Stimulated activated CD8-positive, alpha-beta memory T cell treated with anti-CD3 and anti-CD28 coated beads, Interleukin-7, amount 100 ng/mL, for 1 hour (primary cell): ENCODE results near the gene LIPG.
"Not testable (repeated sequence)": the region's sequence is repeated elsewhere in the genome, so short reads cannot be mapped to it uniquely, and the experiment has no call there.

Experiments used
- DNase-seq, 2 donors: peaks; one replicate each; pipeline ENCODE4 v3.0.0-alpha.2; 2020; ENCODE audit warnings: low read depth in 2 of 2

The LIPG gene

DNA sequence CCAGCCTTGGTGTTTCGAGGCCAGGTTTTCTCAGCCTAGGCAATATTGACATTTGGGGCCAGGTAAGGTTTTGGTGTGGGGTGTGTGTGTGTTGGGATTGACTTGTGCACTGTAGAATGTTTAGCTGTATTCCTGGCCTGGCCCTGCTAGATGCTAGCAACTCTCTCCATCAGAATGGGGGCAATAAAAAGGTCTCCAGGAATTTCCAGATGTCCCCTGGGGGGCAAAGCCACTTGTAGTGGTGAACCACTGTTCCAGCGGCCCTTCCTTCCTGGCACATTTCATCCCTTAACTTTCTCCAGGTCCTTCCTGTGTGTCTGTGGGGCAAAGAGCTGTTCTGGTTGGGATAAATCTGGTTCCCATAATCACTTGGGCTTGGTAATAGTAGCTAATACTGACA, 12.0 kb downstream of the LIPG start:
- no peak for DNase-seq

DNA sequence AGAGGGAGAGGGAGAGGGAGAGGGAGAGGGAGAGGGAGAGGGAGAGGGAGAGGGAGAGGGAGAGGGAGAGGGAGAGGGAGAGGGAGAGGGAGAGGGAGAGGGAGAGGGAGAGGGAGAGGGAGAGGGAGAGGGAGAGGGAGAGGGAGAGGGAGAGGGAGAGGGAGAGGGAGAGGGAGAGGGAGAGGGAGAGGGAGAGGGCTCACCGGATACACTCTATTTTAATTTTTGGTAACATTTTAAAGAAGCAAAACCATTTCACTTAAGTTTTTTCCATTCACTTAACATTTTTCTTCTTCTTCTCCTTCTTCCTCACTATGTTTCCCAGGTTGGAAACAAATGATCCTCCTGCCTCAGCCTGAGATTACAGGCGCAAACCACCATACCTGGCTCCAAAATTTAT, 17.2 kb downstream of the LIPG start:
- DNase-seq: not testable (repeated sequence)

DNA sequence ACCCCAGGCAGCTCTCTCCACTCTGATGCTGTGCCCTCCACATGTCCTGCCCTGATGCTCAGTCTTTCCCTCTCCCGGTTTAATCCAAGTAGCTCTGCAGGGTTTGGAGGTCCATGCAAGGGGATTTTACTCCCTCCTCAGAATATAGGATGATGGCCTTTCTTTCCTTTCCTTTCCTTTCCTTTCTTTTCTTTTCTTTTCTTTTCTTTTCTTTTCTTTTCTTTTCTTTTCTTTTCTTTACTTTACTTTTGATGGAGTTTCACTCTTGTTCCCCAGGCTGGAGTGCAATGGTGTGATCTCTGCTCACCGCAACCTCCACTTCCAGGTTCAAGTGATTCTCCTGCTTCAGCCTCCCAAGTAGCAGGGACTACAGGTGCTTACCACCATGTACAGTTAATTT, 17.7 kb downstream of the LIPG start:
- DNase-seq: not testable (repeated sequence)

DNA sequence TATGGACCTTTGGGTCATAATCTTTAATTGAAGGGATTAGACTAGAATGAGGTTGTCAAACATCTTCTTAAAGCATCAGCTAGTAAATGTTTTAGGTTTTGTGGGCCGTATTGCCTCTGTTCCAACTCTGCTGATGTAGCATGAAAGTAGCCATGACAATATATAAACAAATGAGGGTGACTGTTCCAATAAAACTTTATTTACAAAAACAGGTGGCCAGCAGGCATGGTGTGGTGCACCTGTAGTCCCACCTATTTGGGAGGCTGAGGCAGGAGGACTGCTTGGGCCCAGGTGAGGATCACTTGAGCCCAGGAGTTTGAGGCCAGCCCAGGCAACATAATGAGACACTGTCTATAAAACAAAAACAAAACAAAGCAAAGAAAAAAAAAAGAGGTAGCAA, 18.4 kb downstream of the LIPG start:
- no peak for DNase-seq

DNA sequence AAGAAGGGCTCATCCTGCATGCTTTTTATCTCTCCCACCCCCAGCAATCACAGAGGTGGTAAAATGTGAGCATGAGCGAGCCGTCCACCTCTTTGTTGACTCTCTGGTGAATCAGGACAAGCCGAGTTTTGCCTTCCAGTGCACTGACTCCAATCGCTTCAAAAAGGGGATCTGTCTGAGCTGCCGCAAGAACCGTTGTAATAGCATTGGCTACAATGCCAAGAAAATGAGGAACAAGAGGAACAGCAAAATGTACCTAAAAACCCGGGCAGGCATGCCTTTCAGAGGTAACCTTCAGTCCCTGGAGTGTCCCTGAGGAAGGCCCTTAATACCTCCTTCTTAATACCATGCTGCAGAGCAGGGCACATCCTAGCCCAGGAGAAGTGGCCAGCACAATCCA, 19.5 kb downstream of the LIPG start:
- DNase-seq: no peak

GRCh38 chr18:49582579-49582978, 20.7 kb downstream of the LIPG start:
- no peak for DNase-seq

DNA sequence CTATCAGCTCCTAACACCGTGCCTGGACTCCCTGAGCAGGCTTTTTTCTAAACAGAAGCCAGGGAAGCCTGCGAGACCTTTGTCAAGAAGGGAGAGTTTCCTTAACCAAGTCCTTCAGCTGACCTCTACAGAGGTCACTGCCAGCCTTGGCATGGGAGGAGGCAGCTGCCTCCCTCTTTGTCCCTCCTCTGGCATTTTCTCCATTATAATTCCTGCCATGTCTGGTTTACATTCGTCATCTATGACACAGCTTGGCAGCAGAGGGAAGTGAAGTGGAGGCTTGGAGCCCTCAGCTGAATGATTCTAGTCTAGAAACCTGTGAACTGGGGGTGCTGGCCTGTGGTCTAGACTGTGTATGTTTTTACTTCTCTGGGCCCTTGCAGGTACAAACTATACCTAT, 22.5 kb downstream of the LIPG start:
- DNase-seq: no peak

- DNase-seq: not testable (repeated sequence)
Observed at GRCh38 chr18:49584951-49585350, 23.1 kb downstream of the LIPG start.

GRCh38 chr18:49585781-49586663, 24.2 kb downstream of the LIPG start:
- no peak for DNase-seq

DNA sequence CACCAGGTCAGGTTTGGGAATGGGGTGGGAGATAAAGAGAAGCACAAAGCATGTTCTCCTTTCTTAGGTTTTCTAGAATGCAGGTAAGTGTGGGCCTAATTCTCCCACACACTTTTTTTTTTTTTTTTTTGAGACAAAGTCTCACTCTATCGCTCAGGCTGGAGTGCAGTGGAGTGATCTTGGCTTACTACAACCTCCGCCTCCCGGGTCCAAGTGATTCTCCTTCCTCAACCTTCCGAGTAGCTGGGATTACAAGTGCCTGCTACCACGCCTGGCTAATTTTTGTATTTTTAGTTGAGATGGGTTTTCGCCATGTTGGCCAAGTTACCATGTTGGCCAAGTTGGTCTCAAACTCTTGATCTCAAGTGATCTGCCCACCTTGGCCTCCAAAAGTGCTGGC, 26.3 kb downstream of the LIPG start:
- DNase-seq: no peak

DNA sequence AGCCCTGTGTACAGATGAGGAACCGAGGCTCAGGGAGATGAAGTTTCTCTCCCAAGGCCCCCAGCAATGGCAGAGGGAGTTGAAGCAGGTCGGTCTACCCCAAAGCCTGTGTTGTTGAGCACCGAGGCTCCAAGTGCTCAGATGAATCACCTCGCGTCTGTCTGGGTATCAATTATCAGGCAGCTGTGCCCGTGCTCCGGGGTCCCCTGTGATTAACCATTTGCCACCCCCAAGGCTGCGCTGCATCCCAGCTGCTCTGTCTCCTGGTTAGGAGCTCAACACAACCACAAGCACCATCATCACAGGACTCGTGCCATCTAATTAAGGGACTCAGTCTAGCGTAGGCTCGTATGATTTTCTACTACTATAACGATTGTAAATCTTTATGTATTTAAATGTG, 27.1 kb downstream of the LIPG start:
- no peak for DNase-seq

DNA sequence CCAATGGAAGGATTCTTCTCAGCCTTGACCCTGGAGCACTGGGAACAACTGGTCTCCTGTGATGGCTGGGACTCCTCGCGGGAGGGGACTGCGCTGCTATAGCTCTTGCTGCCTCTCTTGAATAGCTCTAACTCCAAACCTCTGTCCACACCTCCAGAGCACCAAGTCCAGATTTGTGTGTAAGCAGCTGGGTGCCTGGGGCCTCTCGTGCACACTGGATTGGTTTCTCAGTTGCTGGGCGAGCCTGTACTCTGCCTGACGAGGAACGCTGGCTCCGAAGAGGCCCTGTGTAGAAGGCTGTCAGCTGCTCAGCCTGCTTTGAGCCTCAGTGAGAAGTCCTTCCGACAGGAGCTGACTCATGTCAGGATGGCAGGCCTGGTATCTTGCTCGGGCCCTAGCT, 28.8 kb downstream of the LIPG start:
- DNase-seq: no peak

- no peak for DNase-seq
Observed at GRCh38 chr18:49591271-49591670, 29.4 kb downstream of the LIPG start.

- no peak for DNase-seq
Observed at GRCh38 chr18:49591775-49592174, 29.9 kb downstream of the LIPG start.

- no peak for DNase-seq
Observed at GRCh38 chr18:49596687-49597086, 34.8 kb downstream of the LIPG start.

GRCh38 chr18:49597157-49597931, 35.5 kb downstream of the LIPG start:
- DNase-seq: no peak

DNA sequence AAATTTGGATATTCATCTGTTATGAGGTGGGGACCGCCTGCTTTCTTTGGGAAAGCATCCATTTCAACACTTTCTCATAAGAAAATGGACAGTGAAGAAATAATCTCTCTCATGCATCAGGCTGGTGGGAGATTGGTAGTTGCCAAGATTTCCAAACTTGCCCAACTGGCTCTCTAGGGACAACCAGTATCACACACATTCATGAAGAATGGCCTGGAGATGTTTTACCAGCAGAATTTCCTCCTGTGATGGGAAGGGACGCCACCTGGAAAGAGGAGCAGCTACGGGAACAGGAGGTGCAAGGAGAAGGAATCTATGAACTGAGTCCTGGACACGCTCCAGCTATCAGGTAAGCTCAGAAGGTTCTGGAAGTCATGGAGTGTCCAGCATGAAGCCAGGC, 39.4 kb downstream of the LIPG start:
- no peak for DNase-seq

- no peak for DNase-seq
Observed at GRCh38 chr18:49608366-49609255, 46.8 kb downstream of the LIPG start.

- no peak for DNase-seq
Observed at GRCh38 chr18:49609256-49610021, 47.6 kb downstream of the LIPG start.

DNA sequence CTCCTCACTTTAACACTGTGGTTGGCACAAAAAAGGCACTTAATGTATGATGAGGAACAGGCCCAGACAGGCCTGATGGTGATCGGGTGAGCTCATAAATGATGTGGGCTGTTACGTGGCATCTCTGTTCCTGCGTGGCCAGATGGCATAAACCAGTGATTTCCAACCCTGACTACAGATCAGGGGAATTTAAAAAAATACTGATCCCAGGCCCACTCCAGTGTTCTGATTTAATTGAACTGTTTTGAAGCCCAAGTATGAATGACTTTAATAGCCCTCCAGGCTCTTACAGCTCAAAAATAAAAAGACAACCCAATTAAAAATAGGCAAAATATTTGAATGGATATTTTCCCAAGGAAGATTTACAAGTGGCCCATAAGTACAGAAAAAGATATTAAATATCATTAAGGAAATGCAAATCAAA, 48.2 kb downstream of the LIPG start:
- no peak for DNase-seq

GRCh38 chr18:49611316-49611715, 49.5 kb downstream of the LIPG start:
- DNase-seq: no peak
